Spleen (tissue), 7 donors: ENCODE results near the gene HDAC4.

Source experiments
- CTCF ChIP-seq, 11 experiments: fragments of 200-600 bp in 7 of 11; fragments of 450-650 bp in 4 of 11; sonication (generic) in 4 of 11; IDR thresholded peaks in 8 of 11; conservative IDR thresholded peaks in 3 of 11; 1 replicate in 7 of 11; 2 replicates in 4 of 11; pipeline versions ENCODE4 v1.4.0 to v1.8.0; 2016 to 2021; ENCODE audit warnings: antibody characterized with exemption in 11 of 11, inconsistent platforms in 4 of 11, mild to moderate bottlenecking in 1 of 11
- POLR2A ChIP-seq, 3 donors: fragments of 450-650 bp; IDR thresholded peaks; one replicate each; pipeline ENCODE4 v1.5.1; 2017; ENCODE audit warnings: antibody characterized with exemption in 3 of 3, mild to moderate bottlenecking in 1 of 3
- POLR2AphosphoS5 ChIP-seq, 3 donors: sonication (generic); formaldehyde crosslinking; IDR thresholded peaks; one replicate each; pipeline ENCODE4 v1.5.1; 2017; ENCODE audit warnings: antibody characterized with exemption in 3 of 3
- donor health status: DM: no; HTN: no; CAD: no; lungs with moderate emphysema.
- donor health status: DM: no; HTN: no; CAD: no.
- donor health status: DM: no; HTN: no; CAD: no.

- TF ChIP-seq CTCF (IDR thresholded peaks at IDR 0.05 in 8 of 11, conservative IDR thresholded peaks at IDR 0.05 in 3 of 11) (no peak), POLR2AphosphoS5 (IDR thresholded peaks at IDR 0.05) (peak in 1 of 3 donors; percentile 35), POLR2A (IDR thresholded peaks at IDR 0.05) (no peak)
Measured at GRCh38 chr2:239096676-239097427, 304.0 kb downstream of the HDAC4 start.
